ENCODE measurements around the gene ATG16L2.

DNA sequence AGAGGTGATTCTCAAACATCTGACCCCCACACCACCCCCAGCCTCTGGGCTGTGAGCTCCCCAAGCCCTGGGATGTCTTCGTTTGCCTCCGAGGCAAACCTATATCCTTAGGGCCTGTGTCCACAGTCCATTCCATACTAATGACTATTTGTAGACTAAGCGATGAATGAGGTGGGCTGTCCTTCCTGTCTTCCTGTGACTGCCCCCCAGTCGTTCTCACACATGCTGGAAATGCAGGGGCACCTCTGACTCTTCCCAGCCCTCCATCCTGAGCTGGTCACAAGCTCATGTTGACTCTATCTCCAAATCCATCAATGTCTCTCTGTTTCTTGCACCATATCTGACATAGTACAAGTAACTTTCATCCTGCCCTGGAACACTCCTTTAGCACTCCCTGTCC is 4.8 kb downstream of the ATG16L2 start:
- TF ChIP-seq, protein P1, sequence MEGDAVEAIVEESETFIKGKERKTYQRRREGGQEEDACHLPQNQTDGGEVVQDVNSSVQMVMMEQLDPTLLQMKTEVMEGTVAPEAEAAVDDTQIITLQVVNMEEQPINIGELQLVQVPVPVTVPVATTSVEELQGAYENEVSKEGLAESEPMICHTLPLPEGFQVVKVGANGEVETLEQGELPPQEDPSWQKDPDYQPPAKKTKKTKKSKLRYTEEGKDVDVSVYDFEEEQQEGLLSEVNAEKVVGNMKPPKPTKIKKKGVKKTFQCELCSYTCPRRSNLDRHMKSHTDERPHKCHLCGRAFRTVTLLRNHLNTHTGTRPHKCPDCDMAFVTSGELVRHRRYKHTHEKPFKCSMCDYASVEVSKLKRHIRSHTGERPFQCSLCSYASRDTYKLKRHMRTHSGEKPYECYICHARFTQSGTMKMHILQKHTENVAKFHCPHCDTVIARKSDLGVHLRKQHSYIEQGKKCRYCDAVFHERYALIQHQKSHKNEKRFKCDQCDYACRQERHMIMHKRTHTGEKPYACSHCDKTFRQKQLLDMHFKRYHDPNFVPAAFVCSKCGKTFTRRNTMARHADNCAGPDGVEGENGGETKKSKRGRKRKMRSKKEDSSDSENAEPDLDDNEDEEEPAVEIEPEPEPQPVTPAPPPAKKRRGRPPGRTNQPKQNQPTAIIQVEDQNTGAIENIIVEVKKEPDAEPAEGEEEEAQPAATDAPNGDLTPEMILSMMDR (IDR thresholded peaks at IDR 0.05; ENCODE audit: insufficient read depth, low read length, poor library complexity, severe bottlenecking): no peak
- TF ChIP-seq EZH2phosphoT487 (conservative IDR thresholded peaks at IDR 0.05; ENCODE audit: low read length): no peak
